OCI-LY7 (cell line): ENCODE measurements around the gene STAG1. TPM values are rescaled to one million over a fixed set of nuclear protein-coding genes. Genes with fewer than 3 reads are reported as not detected.

ENCODE experiments used
- BruUV-seq: library from RNA; stranded (reverse); fragments of 400-500 nt; replicated peaks from 2 replicates; lab custom pipeline; 2021; lab: Mats Ljungman, UMichigan
- CTCF ChIA-PET: fragments of 300-600 bp; sonication (Branson Sonifier 250); formaldehyde crosslinking; loops from one replicate; lab custom pipeline; 2022; ENCODE audit warnings: antibody characterized with exemption; ENCODE audit not compliant: unreplicated experiment; lab: Charles Lee
- POLR2A ChIA-PET: fragments of 300-600 bp; sonication (Branson Sonifier 250); formaldehyde crosslinking; loops from one replicate; lab custom pipeline; 2022; ENCODE audit warnings: antibody characterized with exemption; lab: Charles Lee
- DNase-seq: peaks from one replicate; pipeline ENCODE4 v3.0.0-alpha.2; 2015; ENCODE audit warnings: low spot score
- H2AFZ ChIP-seq: fragments of 200-600 bp; sonication (generic), shearing (Covaris generic); 2 replicates; pipeline ENCODE4 v1.6.1; 2014; ENCODE audit warnings: mild to moderate bottlenecking, antibody characterized with exemption, low read length, moderate library complexity
- H3K27ac ChIP-seq: fragments of 200-600 bp; sonication (generic); 2 replicates; pipeline ENCODE4 v1.5.1; 2014; ENCODE audit warnings: mixed run types, low read depth, mild to moderate bottlenecking, moderate library complexity, low read length, inconsistent platforms; ENCODE audit not compliant: poor library complexity, severe bottlenecking
- H3K36me3 ChIP-seq: fragments of 200-600 bp; sonication (generic); 2 replicates; pipeline ENCODE4 v1.6.1; 2014; ENCODE audit warnings: mild to moderate bottlenecking, antibody characterized with exemption, low read length, moderate library complexity, mixed read lengths; ENCODE audit not compliant: insufficient read depth
- H3K4me1 ChIP-seq: fragments of 200-600 bp; sonication (generic); 2 replicates; pipeline ENCODE4 v1.5.1; 2014; ENCODE audit warnings: mild to moderate bottlenecking, low read length; ENCODE audit not compliant: insufficient read depth, poor library complexity, severe bottlenecking
- H3K4me2 ChIP-seq: fragments of 200-600 bp; sonication (generic); 2 replicates; pipeline ENCODE4 v1.6.1; 2014; ENCODE audit warnings: mild to moderate bottlenecking, low read length
- H3K4me3 ChIP-seq: fragments of 200-600 bp; sonication (generic); 2 replicates; pipeline ENCODE4 v1.5.1; 2014; ENCODE audit warnings: mild to moderate bottlenecking, low read depth, low read length; ENCODE audit not compliant: poor library complexity, severe bottlenecking
- H3K79me2 ChIP-seq: fragments of 200-600 bp; sonication (generic); 2 replicates; pipeline ENCODE4 v1.6.1; 2016; ENCODE audit warnings: low read depth, mild to moderate bottlenecking, low read length, moderate library complexity, mixed read lengths; ENCODE audit not compliant: insufficient read depth
- H3K9me2 ChIP-seq: fragments of 200-600 bp; sonication (generic); 2 replicates; pipeline ENCODE4 v1.6.1; 2016; ENCODE audit warnings: mild to moderate bottlenecking, low read length, mixed read lengths; ENCODE audit not compliant: insufficient read depth
- H3K9me3 ChIP-seq: fragments of 200-600 bp; sonication (generic); 2 replicates; pipeline ENCODE4 v1.6.1; 2014; ENCODE audit warnings: mild to moderate bottlenecking, mixed run types, low read length, mixed read lengths
- H4K20me1 ChIP-seq: fragments of 200-600 bp; sonication (generic); 2 replicates; pipeline ENCODE4 v1.6.1; 2014; ENCODE audit warnings: mild to moderate bottlenecking, antibody characterized with exemption, low read length, moderate library complexity, mixed read lengths; ENCODE audit not compliant: insufficient read depth
- CTCF ChIP-seq: fragments of 200-600 bp; sonication (generic); conservative IDR thresholded peaks from 2 replicates; pipeline ENCODE4 v1.5.1; 2014; ENCODE audit warnings: mild to moderate bottlenecking, antibody characterized with exemption, low read length, moderate library complexity, mixed read lengths
- EZH2phosphoT487 ChIP-seq: fragments of 200-600 bp; sonication (generic); IDR thresholded peaks from 2 replicates; pipeline ENCODE4 v1.6.1; 2018; ENCODE audit warnings: low read depth, borderline replicate concordance, mild to moderate bottlenecking, mixed run types, antibody characterized with exemption, low read length, moderate library complexity, mixed read lengths
- intact Hi-C: fragments of 100-400 bp; cut with micrococcal nuclease; formaldehyde crosslinking; loops from one replicate; pipeline ENCODE4 v1.10.0; 2022; ENCODE audit not compliant: unreplicated experiment
- total RNA-seq, 2 experiments: library from RNA; depleted of rRNA in 1 of 2; stranded (reverse); fragments of >200 nt in 1 of 2; shearing (Covaris generic) in 1 of 2; gene quantifications; 2 replicates each; pipeline ENCODE4 v1.2.3, GENCODE V29; 2014 to 2022

Gene STAG1
- total RNA-seq, 2 experiments from 2014 or later, result 30.7 to 46.6 TPM

GRCh38 chr3:136296960-136297359, 455.2 kb downstream of the STAG1 start:
- TF ChIP-seq EZH2phosphoT487 (no peak), CTCF (no peak)
- Histone ChIP-seq H3K27ac (no peak overlapping the region), H3K4me1 (no peaks in the 10 kb centered on the region), H4K20me1 (no peaks in the 10 kb centered on the region), H3K36me3 (peaks cover 87% of the 10 kb centered on the region), H3K9me2 (no peaks in the 10 kb centered on the region), H3K4me2 (no peak overlapping the region), H3K4me3 (no peak overlapping the region), H3K79me2 (no peaks in the 10 kb centered on the region), H3K9me3 (no peaks in the 10 kb centered on the region), H2AFZ (no peak overlapping the region)
- CTCF ChIA-PET, result no interaction called here
- POLR2A ChIA-PET, result no interaction called here
- no TSS peak for BruUV-seq
- intact Hi-C loops, result no loop called here
- DNase-seq, result no peak

- no peak overlapping the region for H3K4me3 ChIP-seq
- no TSS peak for BruUV-seq
- CTCF ChIA-PET, result interaction anchor here (1.3 kb wide), 1 partner anchor 9 kb away, joined by 3 read pairs; no protein-coding TSS in a partner anchor
- H3K27ac ChIP-seq, result no peak overlapping the region
- H3K9me3 ChIP-seq, result no peaks in the 10 kb centered on the region
- no peaks in the 10 kb centered on the region for H3K9me2 ChIP-seq
- POLR2A ChIA-PET, result interaction anchor here (0.5 to 1.7 kb wide), 5 partner anchors 12 to 116 kb away, joined by 3 to 5 read pairs (median 4); no protein-coding TSS in a partner anchor
- H3K4me1 ChIP-seq, result no peaks in the 10 kb centered on the region
- no peaks in the 10 kb centered on the region for H3K79me2 ChIP-seq
- TF ChIP-seq EZH2phosphoT487, result no peak
- no peak for TF ChIP-seq CTCF
- no peak overlapping the region for H3K4me2 ChIP-seq
- H2AFZ ChIP-seq, result no peak overlapping the region
- H3K36me3 ChIP-seq, result peaks cover 73% of the 10 kb centered on the region
- no peak for DNase-seq
- no peaks in the 10 kb centered on the region for H4K20me1 ChIP-seq
- intact Hi-C loops, result no loop called here
Observed at GRCh38 chr3:136294176-136294575, 458.0 kb downstream of the STAG1 start.

GRCh38 chr3:136293279-136293678, 458.9 kb downstream of the STAG1 start:
- CTCF ChIA-PET, result interaction anchor here (1.3 kb wide), 1 partner anchor 8 kb away, joined by 3 read pairs; no protein-coding TSS in a partner anchor
- BruUV-seq, result no TSS peak
- intact Hi-C loops, result no loop called here

More at GRCh38 chr3:136293279-136293678, 458.9 kb downstream of the STAG1 start:
- no peaks in the 10 kb centered on the region for H3K9me3 ChIP-seq
- no peaks in the 10 kb centered on the region for H3K79me2 ChIP-seq
- H3K4me1 ChIP-seq, result no peaks in the 10 kb centered on the region
- H3K4me2 ChIP-seq, result no peak overlapping the region
- H2AFZ ChIP-seq, result no peak overlapping the region
- no peaks in the 10 kb centered on the region for H4K20me1 ChIP-seq
- peaks cover 64% of the 10 kb centered on the region for H3K36me3 ChIP-seq
- no peak for TF ChIP-seq EZH2phosphoT487
- TF ChIP-seq CTCF, result no peak
- no peak overlapping the region for H3K4me3 ChIP-seq
- no peak for DNase-seq
- POLR2A ChIA-PET, result interaction anchor here (0.5 to 2.1 kb wide), 8 partner anchors 11 to 214 kb away, joined by 3 to 11 read pairs (median 4); no protein-coding TSS in a partner anchor
- H3K9me2 ChIP-seq, result no peaks in the 10 kb centered on the region
- H3K27ac ChIP-seq, result no peak overlapping the region
